Naive B cell (primary cell): ENCODE results near the gene TEAD1. TPM values are rescaled to one million over a fixed set of nuclear protein-coding genes. Genes with fewer than 3 reads are reported as not detected.

Source experiments
- ATAC-seq, 2 donors: fragments of 150-1000 bp; cut with Tn5 transposase; 2 replicates each; pipeline ENCODE4 v1.10.0; 2021; ENCODE audit warnings: low read depth in 2 of 2, mild to moderate bottlenecking in 2 of 2, moderate library complexity in 2 of 2
- DNase-seq: peaks from one replicate; pipeline ENCODE4 v3.0.0; 2022
- H3K27ac Mint-ChIP-seq, 6 donors: one replicate each; pipeline ENCODE4 v1.8.0; 2020 to 2022; ENCODE audit warnings: mild to moderate bottlenecking in 6 of 6, mixed read lengths in 6 of 6, moderate library complexity in 5 of 6, inconsistent platforms in 2 of 6
- H3K27me3 Mint-ChIP-seq, 3 donors: one replicate each; pipeline ENCODE4 v1.8.0; 2021 to 2022; ENCODE audit warnings: mixed read lengths in 3 of 3, mild to moderate bottlenecking in 1 of 3
- H3K36me3 Mint-ChIP-seq, 2 donors: one replicate each; pipeline ENCODE4 v1.8.0; 2020 to 2022; ENCODE audit warnings: mixed read lengths in 2 of 2, inconsistent platforms in 1 of 2, mild to moderate bottlenecking in 1 of 2
- H3K4me1 Mint-ChIP-seq, 3 donors: one replicate each; pipeline ENCODE4 v1.8.0; 2020 to 2022; ENCODE audit warnings: mixed read lengths in 3 of 3, inconsistent platforms in 1 of 3, mild to moderate bottlenecking in 1 of 3, moderate library complexity in 1 of 3
- H3K4me3 Mint-ChIP-seq, 8 donors: one replicate each; pipeline ENCODE4 v1.8.0; 2020 to 2022; ENCODE audit warnings: mild to moderate bottlenecking in 8 of 8, mixed read lengths in 8 of 8, moderate library complexity in 8 of 8, inconsistent platforms in 2 of 8
- H3K9me3 Mint-ChIP-seq, 7 donors: one replicate each; pipeline ENCODE4 v1.8.0; 2020 to 2022; ENCODE audit warnings: mixed read lengths in 7 of 7, mild to moderate bottlenecking in 5 of 7, inconsistent platforms in 2 of 7, moderate library complexity in 1 of 7
- polyA plus RNA-seq, 6 donors: library from polyadenylated mRNA; unstranded; fragments of 300-500 nt; fragmentation: Illumina TruSeq; gene quantifications; one replicate each; pipeline ENCODE4 v1.2.3, GENCODE V29; 2021; ENCODE audit warnings: low read depth in 6 of 6

The TEAD1 gene
- polyA plus RNA-seq, 6 donors from 2014 or later, result not detected

DNA sequence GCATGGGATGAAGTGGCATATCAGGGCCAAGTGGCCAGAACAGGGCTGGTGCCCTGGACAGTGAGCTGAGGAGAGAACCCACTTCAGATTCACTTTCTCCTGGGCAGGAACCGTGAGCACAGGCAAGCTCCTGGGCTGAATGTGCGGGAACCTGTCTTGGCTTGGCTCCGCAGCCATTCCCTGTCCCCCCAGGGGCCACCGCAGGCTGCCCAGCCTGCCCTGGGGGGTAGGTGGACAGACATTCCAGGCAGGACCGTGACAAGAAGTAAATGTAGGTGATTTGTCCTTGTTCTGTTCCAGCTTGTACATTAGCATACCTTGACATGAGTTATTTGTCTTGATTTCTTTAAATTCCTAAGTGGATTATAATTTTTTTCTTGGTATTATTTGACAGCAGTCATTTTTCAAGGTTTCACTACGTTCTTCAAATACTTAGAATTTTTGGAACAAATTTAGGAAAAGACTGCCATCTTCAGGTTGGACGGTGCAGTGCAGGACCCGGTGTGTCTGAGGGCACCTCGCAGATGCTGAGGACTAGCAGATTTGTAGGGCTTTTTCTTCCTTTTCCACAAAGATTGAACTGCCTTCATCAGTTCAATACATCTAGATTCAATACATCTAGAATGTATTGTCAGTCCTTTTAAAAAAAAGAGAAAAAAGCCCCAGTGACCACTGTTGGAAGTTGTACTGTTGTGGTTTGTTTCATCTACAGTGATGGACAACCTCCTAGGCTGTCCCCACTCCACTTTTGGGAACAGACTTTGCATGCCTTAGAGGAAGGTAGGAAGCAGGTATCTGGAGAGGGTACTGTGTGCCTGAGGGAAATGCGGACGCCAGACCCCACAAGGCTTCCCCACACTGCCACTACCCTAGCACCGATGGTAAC, 219.8 kb downstream of the TEAD1 start:
- no peaks in the 10 kb centered on the region for H3K36me3 Mint-ChIP-seq
- no peaks in the 10 kb centered on the region for H3K4me1 Mint-ChIP-seq
- no peak overlapping the region for H3K27ac Mint-ChIP-seq
- ATAC-seq (no peak), DNase-seq (no peak)
- no peaks in the 10 kb centered on the region for H3K9me3 Mint-ChIP-seq
- no peak overlapping the region for H3K4me3 Mint-ChIP-seq
- H3K27me3 Mint-ChIP-seq, result peaks cover 0 to 17% (median 15%) of the 10 kb centered on the region in 3 donors

DNA sequence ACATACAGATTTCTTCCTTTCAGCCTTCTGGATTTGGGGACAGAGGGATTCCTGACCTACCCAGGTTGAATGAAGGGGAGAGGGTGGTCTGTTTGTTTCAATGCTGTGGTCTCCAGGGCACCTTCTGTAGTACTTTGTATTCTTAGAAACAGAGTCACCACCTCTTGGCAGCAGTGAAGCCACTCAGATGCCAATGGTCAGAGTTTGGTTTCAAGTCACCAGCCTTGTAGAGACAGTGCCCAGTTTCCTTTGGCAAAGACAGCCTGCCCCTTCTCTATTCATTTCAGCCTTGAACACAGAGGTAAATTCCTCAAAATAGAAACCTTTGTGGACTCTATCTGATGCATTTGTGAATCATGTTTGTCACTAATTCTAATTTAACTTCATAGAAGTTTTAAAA, 223.2 kb downstream of the TEAD1 start:
- peaks cover 0 to 14% (median 14%) of the 10 kb centered on the region in 3 donors for H3K27me3 Mint-ChIP-seq
- no peaks in the 10 kb centered on the region for H3K36me3 Mint-ChIP-seq
- DNase-seq (no peak), ATAC-seq (no peak)
- no peak overlapping the region for H3K4me3 Mint-ChIP-seq
- no peak overlapping the region for H3K27ac Mint-ChIP-seq
- H3K9me3 Mint-ChIP-seq, result no peaks in the 10 kb centered on the region
- H3K4me1 Mint-ChIP-seq, result peaks cover 0 to 2% (median 0%) of the 10 kb centered on the region in 3 donors

DNA sequence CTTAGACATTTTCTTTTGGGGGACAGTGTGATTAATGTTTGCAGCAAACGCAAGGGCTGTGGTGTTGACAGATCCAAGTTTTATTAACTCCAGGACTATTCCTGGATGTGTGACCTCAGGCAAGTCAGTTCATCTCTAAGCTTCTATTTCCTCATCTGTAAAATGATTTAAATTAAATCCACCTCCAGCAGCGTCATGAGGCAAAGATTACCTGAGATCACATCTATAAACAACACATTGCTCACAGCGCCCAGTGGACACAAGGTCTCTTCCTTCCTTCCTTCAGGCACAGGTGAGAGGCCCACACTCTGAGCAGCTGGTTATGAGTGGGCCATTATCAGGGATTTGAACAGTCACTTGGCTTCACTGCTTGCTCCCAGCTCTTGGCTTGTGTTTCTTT, 223.6 kb downstream of the TEAD1 start:
- H3K4me1 Mint-ChIP-seq, result peaks cover 0 to 2% (median 0%) of the 10 kb centered on the region in 3 donors
- H3K27me3 Mint-ChIP-seq, result peaks cover 0 to 14% (median 14%) of the 10 kb centered on the region in 3 donors
- H3K36me3 Mint-ChIP-seq, result no peaks in the 10 kb centered on the region
- H3K9me3 Mint-ChIP-seq, result peaks cover 0 to 3% (median 0%) of the 10 kb centered on the region in 7 donors
- ATAC-seq (no peak), DNase-seq (no peak)
- no peak overlapping the region for H3K4me3 Mint-ChIP-seq
- no peak overlapping the region for H3K27ac Mint-ChIP-seq

DNA sequence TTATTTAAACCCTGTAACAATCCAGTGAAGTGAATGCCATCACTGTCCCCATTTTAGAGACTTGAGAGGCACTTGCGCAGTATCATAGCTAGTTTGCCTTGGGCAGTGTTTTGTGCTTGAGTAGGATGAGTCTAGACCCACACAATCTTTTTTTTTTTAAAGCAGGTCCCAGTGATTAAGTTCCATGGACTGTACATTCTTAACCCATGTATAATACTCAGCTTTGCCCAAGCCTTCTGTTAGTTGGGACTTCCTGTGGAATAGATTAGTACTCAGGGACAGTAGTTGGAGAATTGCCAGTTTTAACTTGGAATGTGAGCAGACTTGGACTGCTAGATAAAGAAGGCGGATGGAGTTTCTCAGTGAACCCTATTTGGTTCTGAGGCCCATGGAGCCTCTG, 226.3 kb downstream of the TEAD1 start:
- no peak for DNase-seq
- H3K36me3 Mint-ChIP-seq, result no peaks in the 10 kb centered on the region
- peaks cover under 1 to 15% (median 8%) of the 10 kb centered on the region in 3 donors for H3K27me3 Mint-ChIP-seq
- no peak overlapping the region for H3K4me3 Mint-ChIP-seq
- H3K4me1 Mint-ChIP-seq, result peaks cover 0 to 2% (median 0%) of the 10 kb centered on the region in 3 donors
- no peak for ATAC-seq
- no peak overlapping the region for H3K27ac Mint-ChIP-seq
- peaks cover 0 to 4% (median 0%) of the 10 kb centered on the region in 7 donors for H3K9me3 Mint-ChIP-seq

DNA sequence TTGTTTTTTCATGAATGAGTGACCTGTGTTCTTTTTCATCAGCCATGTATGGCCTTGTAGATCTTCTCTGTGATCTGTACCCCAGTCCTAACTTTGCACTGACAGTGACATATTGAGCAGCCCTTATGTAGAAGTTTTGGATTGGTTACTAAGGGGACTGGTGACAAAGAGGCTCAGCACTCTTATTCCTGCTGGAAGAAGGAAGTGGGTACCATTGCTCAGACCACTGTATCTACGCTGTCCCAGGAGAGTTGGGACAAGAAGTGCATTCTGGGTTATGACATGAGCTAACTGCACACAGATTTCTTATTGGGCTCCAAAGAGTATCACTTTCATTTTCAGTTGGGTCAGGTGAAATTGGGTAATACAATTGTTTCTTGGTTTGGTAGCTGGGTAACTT, 227.1 kb downstream of the TEAD1 start:
- H3K27ac Mint-ChIP-seq, result no peak overlapping the region
- no peak overlapping the region for H3K4me3 Mint-ChIP-seq
- peaks cover 0 to 4% (median 0%) of the 10 kb centered on the region in 7 donors for H3K9me3 Mint-ChIP-seq
- ATAC-seq, result no peak
- H3K27me3 Mint-ChIP-seq, result peaks cover 4 to 12% (median 12%) of the 10 kb centered on the region in 3 donors
- peaks cover 0 to 2% (median 0%) of the 10 kb centered on the region in 3 donors for H3K4me1 Mint-ChIP-seq
- H3K36me3 Mint-ChIP-seq, result no peaks in the 10 kb centered on the region
- no peak for DNase-seq

DNA sequence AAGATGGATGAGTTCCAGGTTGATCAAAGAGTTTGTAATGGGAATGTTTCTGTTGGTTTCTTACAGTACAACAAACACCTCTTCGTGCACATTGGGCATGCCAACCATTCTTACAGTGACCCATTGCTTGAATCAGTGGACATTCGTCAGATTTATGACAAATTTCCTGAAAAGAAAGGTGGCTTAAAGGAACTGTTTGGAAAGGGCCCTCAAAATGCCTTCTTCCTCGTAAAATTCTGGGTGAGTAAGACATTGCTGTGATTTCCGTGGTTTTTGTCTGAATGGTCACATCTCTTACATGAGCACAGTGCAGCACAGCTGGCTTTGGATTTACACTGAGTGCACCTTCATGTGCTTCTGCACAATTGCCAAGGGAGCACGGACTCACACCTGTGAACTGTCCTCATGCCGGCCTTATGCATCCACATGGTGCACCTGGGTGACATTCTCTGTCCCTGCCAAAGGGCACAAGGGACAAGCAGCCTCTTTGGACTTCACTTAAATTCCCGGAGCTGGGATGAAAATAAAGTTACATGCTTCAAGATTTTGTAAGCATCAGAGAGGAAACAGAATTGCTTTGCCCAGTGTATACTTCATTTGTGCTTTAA, 227.8 kb downstream of the TEAD1 start:
- no peak for DNase-seq
- Mint-ChIP-seq H3K4me3 (no peak overlapping the region), H3K27ac (no peak overlapping the region), H3K4me1 (peaks cover 0 to 2% (median 0%) of the 10 kb centered on the region in 3 donors), H3K27me3 (peaks cover 10 to 15% (median 12%) of the 10 kb centered on the region in 3 donors), H3K9me3 (peaks cover 0 to 4% (median 0%) of the 10 kb centered on the region in 7 donors), H3K36me3 (no peaks in the 10 kb centered on the region)
- ATAC-seq, result no peak

DNA sequence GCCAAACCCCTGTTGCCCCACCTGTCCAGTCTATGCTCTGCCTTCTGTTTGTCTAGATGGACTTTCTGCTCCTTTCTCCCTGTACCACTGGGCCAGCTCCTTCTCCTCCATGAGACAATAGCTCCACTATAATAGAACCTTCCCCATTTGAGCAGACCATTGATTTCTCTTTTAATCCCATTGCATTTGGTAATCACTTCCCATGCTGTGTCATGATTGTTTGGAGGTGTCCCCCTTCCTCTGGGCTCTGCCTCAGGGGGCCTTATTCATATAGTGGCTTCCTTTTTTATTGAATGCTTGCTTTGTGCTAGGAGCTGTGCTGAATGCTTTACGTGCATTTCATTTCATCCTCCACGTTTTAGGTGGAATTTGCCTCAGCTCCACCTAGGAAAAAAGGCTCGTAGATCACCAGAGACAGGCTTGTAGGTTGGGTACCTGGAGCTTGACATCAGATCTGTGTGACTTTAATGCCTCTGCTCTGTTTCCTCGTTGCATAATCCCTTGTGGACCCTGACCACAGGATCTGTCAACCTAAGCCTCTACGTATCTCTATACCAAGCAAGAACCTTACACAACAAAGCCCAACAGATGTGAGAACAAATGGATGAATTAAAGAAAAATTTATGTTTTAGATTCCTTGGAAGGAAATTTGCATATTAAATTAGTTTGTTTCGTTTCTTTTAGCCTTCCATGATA, 228.7 kb downstream of the TEAD1 start:
- no peak overlapping the region for H3K4me3 Mint-ChIP-seq
- DNase-seq, result no peak
- no peaks in the 10 kb centered on the region for H3K36me3 Mint-ChIP-seq
- H3K27ac Mint-ChIP-seq, result no peak overlapping the region
- H3K4me1 Mint-ChIP-seq, result peaks cover 0 to 2% (median 0%) of the 10 kb centered on the region in 3 donors
- ATAC-seq, result no peak
- peaks cover 12 to 17% (median 12%) of the 10 kb centered on the region in 3 donors for H3K27me3 Mint-ChIP-seq
- peaks cover 0 to 4% (median 0%) of the 10 kb centered on the region in 7 donors for H3K9me3 Mint-ChIP-seq

DNA sequence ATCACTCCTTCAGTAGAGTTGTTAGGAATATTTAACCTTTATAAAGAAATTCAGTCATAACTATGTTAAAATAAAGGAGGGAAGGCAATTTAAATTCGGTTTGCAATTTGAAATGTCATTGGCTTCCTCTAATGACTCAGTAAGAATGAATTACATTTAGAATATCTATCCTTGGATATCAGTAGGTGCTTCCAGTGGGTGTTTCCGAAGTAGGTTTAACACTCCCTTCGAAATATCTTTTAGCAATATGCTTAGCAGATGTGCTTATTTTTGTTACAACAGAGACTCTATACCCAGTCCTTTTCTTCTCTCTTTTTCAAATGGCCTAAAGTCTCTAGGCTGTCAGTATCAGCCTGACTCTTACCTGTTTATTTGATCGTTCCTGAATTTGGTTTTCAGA, 231.2 kb downstream of the TEAD1 start:
- ATAC-seq, result no peak
- H3K4me3 Mint-ChIP-seq, result no peak overlapping the region

DNA sequence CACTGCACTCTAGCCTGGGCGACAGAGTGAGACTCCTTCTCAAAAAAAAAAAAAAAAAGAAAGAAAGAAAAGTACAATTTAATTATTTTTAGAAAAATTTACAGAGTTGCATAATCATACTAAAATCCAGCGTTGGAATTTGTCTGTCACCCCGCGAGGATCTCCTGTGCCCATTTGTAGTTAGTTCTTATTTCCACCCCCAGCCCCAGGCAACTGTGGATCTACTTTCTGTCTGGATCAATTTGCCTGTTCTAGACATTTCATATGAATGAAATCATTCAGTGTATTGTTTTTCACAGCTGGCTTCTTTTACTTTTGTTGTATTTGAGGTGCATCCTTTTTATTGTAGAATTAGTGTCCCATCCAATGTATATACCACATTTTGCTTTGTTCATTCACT, 232.3 kb downstream of the TEAD1 start:
- Mint-ChIP-seq H3K9me3 (peaks cover 0 to 4% (median 0%) of the 10 kb centered on the region in 7 donors), H3K4me3 (no peak overlapping the region), H3K27me3 (peaks cover 10 to 15% (median 12%) of the 10 kb centered on the region in 3 donors), H3K4me1 (no peaks in the 10 kb centered on the region), H3K36me3 (no peaks in the 10 kb centered on the region), H3K27ac (no peak overlapping the region)
- no peak for ATAC-seq
- DNase-seq, result no peak

More for the DNA sequence above, 231.2 kb downstream of the TEAD1 start:
- Mint-ChIP-seq H3K27ac (no peak overlapping the region), H3K4me1 (peaks cover 0 to 2% (median 0%) of the 10 kb centered on the region in 3 donors), H3K9me3 (peaks cover 0 to 4% (median 0%) of the 10 kb centered on the region in 7 donors), H3K27me3 (peaks cover 10 to 15% (median 12%) of the 10 kb centered on the region in 3 donors), H3K36me3 (no peaks in the 10 kb centered on the region)
- DNase-seq, result no peak

DNA sequence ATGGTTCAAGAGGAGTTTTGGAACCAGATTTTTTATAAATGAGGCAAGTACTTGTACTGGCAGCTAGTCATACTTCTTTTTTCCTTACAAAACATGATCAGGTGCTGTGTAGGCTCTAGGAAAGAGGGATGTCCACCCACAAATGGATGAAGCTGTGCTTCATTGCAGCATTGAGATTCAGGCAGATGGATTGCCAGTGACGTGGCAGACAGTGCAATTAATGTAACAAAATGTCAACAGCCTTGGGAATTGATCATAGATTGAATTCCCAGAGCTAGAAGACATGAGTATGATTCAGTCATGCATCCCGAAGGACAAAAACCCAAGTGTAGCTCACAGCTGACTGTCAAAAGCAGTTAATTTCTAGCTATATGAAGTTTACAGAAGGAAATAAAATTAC, 235.7 kb downstream of the TEAD1 start:
- no peaks in the 10 kb centered on the region for H3K36me3 Mint-ChIP-seq
- no peak overlapping the region for H3K27ac Mint-ChIP-seq
- peaks cover 12 to 15% (median 15%) of the 10 kb centered on the region in 3 donors for H3K27me3 Mint-ChIP-seq
- peaks cover 0 to under 1% (median 0%) of the 10 kb centered on the region in 7 donors for H3K9me3 Mint-ChIP-seq
- H3K4me1 Mint-ChIP-seq, result no peaks in the 10 kb centered on the region
- no peak overlapping the region for H3K4me3 Mint-ChIP-seq
- DNase-seq (no peak), ATAC-seq (no peak)

DNA sequence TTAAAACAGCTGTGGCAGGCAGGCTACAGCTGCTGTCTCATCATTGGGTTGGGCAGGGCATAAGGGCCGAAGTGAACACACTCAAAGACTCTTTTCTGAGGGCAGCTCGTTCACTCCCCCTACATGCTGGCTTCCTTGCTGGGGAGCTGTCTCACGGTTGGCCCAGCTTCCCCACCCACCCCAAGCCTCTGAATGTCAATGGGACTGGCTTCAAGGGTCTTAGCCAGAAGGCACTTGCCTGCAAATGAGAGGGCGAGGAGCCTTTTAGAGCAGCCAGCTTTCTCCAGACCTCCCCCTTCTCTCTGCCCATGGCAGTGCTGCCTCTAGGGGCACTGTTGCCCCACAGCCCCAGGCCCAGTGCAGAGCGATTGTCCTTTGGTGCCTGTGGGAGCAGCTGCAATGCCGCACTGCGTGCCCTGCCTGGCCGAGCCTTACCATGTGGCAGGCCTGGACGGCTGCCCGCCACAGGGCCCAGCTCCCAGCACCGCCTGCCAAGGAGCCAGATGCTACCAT, 240.2 kb downstream of the TEAD1 start:
- no peak overlapping the region for H3K27ac Mint-ChIP-seq
- H3K9me3 Mint-ChIP-seq, result no peaks in the 10 kb centered on the region
- H3K27me3 Mint-ChIP-seq, result peaks cover 0 to 12% (median 7%) of the 10 kb centered on the region in 3 donors
- DNase-seq (no peak), ATAC-seq (no peak)
- H3K36me3 Mint-ChIP-seq, result no peaks in the 10 kb centered on the region
- H3K4me3 Mint-ChIP-seq, result no peak overlapping the region
- H3K4me1 Mint-ChIP-seq, result no peaks in the 10 kb centered on the region

DNA sequence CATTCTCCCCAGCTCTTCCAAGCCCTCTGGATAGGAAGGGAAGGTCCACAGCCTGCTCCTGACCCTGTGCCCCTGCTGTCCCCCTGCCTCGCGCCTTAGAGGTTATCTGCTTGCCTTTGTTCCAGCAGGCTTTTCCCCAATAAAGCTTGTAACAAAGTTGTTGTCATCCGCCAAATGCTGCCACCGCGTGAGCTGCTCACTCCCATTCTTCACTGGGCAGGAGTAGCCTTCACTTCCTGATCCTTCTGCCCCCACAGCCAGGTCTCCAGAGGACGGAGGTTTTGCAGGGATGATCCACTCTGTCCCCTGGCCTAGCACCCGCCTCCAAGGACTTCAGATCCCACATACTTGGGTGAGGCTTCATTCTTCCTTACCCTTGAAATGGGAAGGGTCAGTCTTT, 240.9 kb downstream of the TEAD1 start:
- Mint-ChIP-seq H3K4me1 (no peaks in the 10 kb centered on the region), H3K27me3 (peaks cover 0 to 12% (median 7%) of the 10 kb centered on the region in 3 donors), H3K4me3 (no peak overlapping the region), H3K27ac (no peak overlapping the region), H3K36me3 (no peaks in the 10 kb centered on the region), H3K9me3 (no peaks in the 10 kb centered on the region)
- DNase-seq (no peak), ATAC-seq (no peak)

DNA sequence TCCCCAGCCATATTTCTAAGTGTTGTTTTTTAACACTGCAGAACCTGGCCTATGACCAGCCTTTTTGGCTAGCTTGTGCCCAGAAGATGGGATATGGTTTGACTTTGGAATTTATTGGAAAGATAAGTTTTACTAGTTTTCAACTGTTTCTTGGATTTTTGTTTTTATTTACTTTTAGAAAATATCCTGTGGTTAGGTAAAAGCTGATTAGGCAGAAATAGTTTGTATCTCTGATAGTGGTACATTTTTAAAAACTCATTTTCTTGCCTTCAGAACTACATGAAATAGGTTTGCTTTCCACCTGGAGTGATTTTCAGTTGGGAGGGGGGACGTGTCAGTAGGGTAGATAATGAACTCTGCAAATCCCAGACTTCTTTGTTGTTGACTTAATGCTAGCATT, 243.6 kb downstream of the TEAD1 start:
- no peak for ATAC-seq
- H3K27me3 Mint-ChIP-seq, result peaks cover 0 to 12% (median 7%) of the 10 kb centered on the region in 3 donors

More for the DNA sequence above, 243.6 kb downstream of the TEAD1 start:
- DNase-seq, result no peak
- Mint-ChIP-seq H3K9me3 (no peaks in the 10 kb centered on the region), H3K4me1 (no peaks in the 10 kb centered on the region), H3K36me3 (no peaks in the 10 kb centered on the region), H3K4me3 (no peak overlapping the region), H3K27ac (no peak overlapping the region)
